GM23338 (cell line): Measurements from ENCODE around the gene BMP15.

ENCODE experiments used
- CREB1 ChIP-seq: fragments of 250-450 bp; sonication (Bioruptor Pico); IDR thresholded peaks from 2 replicates; pipeline ENCODE4 v1.5.0; 2020; ENCODE audit warnings: low read depth, mild to moderate bottlenecking, moderate library complexity
- ETS1 ChIP-seq: IDR thresholded peaks from 2 replicates; pipeline ENCODE4 v1.6.1; 2016; ENCODE audit warnings: antibody characterized with exemption
- EZH2 ChIP-seq: fragments of 200-600 bp; sonication (generic); IDR thresholded peaks from one replicate; pipeline ENCODE4 v1.8.0; 2017; ENCODE audit warnings: antibody characterized with exemption, mild to moderate bottlenecking, low read depth; ENCODE audit not compliant: unreplicated experiment
- EZH2phosphoT487 ChIP-seq: fragments of 200-600 bp; sonication (generic); IDR thresholded peaks from one replicate; pipeline ENCODE4 v1.8.1; 2018; ENCODE audit warnings: antibody characterized with exemption; ENCODE audit not compliant: unreplicated experiment
- POLR2AphosphoS5 ChIP-seq: IDR thresholded peaks from 2 replicates; pipeline ENCODE4 v1.6.1; 2016; ENCODE audit warnings: antibody characterized with exemption, low read depth
- TF ChIP-seq, protein P1 (sequence below), 2 experiments: fragments of 200-600 bp in 1 of 2; sonication (generic) in 1 of 2; conservative IDR thresholded peaks; 2 replicates each; pipeline versions ENCODE4 v1.5.1 to v1.6.1; 2016 to 2017; ENCODE audit warnings: antibody characterized with exemption in 2 of 2, low read depth in 2 of 2, mild to moderate bottlenecking in 2 of 2, moderate library complexity in 1 of 2
- TF ChIP-seq, protein P2 (sequence below): IDR thresholded peaks from one replicate; pipeline ENCODE4 v1.6.1; 2018; ENCODE audit warnings: antibody characterized with exemption; ENCODE audit not compliant: unreplicated experiment

DNA sequence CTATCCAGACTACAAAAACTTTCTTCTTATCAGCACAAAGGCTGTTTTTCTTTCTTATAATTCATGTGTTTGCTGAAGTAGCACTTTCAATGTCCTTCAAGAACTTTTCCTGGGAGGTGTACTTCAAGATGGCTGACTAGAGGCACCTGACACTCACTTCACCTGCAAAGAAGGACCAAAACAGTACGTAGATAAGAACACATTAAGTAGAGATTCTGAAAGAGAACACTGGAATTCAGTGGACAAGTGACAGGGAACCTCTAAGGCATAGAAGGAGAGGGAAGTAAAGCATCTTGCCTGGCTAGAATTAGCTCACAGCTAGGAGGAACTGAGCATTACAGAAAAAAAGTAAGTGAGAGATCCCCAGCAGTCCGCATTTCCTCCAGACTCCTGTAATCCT, 21.7 kb upstream of the BMP15 start:
- TF ChIP-seq, protein P1, sequence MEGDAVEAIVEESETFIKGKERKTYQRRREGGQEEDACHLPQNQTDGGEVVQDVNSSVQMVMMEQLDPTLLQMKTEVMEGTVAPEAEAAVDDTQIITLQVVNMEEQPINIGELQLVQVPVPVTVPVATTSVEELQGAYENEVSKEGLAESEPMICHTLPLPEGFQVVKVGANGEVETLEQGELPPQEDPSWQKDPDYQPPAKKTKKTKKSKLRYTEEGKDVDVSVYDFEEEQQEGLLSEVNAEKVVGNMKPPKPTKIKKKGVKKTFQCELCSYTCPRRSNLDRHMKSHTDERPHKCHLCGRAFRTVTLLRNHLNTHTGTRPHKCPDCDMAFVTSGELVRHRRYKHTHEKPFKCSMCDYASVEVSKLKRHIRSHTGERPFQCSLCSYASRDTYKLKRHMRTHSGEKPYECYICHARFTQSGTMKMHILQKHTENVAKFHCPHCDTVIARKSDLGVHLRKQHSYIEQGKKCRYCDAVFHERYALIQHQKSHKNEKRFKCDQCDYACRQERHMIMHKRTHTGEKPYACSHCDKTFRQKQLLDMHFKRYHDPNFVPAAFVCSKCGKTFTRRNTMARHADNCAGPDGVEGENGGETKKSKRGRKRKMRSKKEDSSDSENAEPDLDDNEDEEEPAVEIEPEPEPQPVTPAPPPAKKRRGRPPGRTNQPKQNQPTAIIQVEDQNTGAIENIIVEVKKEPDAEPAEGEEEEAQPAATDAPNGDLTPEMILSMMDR (conservative IDR thresholded peaks at IDR 0.05; ENCODE audit: low read depth in 2 of 2): no peak
- TF ChIP-seq, protein P2, sequence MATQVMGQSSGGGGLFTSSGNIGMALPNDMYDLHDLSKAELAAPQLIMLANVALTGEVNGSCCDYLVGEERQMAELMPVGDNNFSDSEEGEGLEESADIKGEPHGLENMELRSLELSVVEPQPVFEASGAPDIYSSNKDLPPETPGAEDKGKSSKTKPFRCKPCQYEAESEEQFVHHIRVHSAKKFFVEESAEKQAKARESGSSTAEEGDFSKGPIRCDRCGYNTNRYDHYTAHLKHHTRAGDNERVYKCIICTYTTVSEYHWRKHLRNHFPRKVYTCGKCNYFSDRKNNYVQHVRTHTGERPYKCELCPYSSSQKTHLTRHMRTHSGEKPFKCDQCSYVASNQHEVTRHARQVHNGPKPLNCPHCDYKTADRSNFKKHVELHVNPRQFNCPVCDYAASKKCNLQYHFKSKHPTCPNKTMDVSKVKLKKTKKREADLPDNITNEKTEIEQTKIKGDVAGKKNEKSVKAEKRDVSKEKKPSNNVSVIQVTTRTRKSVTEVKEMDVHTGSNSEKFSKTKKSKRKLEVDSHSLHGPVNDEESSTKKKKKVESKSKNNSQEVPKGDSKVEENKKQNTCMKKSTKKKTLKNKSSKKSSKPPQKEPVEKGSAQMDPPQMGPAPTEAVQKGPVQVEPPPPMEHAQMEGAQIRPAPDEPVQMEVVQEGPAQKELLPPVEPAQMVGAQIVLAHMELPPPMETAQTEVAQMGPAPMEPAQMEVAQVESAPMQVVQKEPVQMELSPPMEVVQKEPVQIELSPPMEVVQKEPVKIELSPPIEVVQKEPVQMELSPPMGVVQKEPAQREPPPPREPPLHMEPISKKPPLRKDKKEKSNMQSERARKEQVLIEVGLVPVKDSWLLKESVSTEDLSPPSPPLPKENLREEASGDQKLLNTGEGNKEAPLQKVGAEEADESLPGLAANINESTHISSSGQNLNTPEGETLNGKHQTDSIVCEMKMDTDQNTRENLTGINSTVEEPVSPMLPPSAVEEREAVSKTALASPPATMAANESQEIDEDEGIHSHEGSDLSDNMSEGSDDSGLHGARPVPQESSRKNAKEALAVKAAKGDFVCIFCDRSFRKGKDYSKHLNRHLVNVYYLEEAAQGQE: no peak
- TF ChIP-seq EZH2phosphoT487 (no peak), CREB1 (CRISPR knock-in tag) (no peak), EZH2 (no peak), POLR2AphosphoS5 (no peak), ETS1 (no peak)
